ENCODE results near the gene IDE.

DNA sequence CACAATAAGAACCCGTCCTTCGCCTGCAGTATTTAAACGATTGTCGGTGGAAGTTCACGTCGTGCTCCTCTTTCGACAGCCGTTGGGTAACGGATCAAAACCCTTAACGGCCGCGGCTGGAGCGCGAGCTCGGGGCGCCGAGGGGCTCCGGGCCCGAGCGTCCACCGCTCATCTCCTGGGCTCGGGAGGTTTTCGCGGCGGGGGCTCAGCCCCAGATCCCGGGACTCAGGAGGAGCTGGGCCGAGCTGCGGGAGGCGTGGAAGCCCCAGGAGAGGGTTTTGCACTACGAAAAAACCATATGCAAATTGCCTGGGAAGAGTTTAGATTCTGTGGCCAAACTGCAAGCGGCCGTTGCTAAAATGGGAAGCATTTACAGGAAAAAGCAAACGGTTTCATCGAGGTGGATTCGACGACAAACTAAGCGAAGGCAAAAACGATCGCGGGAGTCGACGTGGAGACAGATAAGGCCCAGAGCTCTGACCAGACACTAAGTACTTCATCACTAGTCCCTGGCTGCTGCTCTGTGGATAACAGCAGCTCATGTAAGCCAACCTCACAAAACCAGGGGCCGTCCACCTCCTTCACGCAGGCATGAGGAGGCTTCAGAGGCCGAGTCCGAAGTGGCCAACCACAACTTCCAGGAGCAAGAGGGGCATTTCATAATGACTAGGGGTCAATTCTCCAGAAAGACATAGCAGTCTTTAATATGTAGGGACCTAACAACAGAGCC is 153.2 kb downstream of the IDE start:
- TF ChIP-seq POLR2AphosphoS5 (IDR thresholded peaks at IDR 0.05; ENCODE audit: low read depth, low read length) (no peak), POLR2A (IDR thresholded peaks at IDR 0.05; ENCODE audit: low read depth, low read length) (no peak), TAF1 (IDR thresholded peaks at IDR 0.05; ENCODE audit: borderline replicate concordance, low read depth, low read length) (no peak)

Measured in GM12892 (cell line).